AG09319 (cell line): ENCODE results near the gene HECTD4.
"Not testable (repeated sequence)": the region's sequence is repeated elsewhere in the genome, so short reads cannot be mapped to it uniquely, and the experiment has no call there.

ENCODE experiments used
- DNase-seq: peaks from one replicate; pipeline ENCODE4 v3.0.0-alpha.2; 2010; ENCODE audit warnings: low read depth; ENCODE audit errors: extremely low read depth
- TF ChIP-seq, protein P1 (sequence below): IDR thresholded peaks from 2 replicates; pipeline ENCODE4 v1.5.1; 2011; ENCODE audit warnings: low read depth, mild to moderate bottlenecking, inconsistent platforms, low read length, moderate library complexity

HECTD4 gene

DNA sequence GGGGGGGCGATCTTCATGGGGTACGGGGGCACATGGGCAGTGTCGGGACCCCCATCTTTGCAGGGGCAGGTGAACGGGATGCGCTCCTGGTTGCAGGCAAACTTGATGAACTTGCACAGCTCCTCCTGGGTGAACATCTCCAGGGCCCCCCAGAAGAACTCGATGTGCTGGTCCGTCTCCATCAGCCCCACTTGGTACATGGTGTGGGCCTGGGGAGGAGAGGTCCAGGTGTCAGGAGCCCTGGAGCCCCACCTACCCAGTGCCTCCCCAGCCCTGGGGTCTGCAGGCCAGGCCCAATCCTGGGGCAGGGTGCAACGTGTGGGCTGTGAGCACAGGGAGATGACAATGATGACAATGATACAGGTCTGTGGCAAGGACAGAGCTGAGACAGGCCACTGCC lies 219.2 kb downstream of the HECTD4 start:
- no peak for DNase-seq
- TF ChIP-seq, protein P1, sequence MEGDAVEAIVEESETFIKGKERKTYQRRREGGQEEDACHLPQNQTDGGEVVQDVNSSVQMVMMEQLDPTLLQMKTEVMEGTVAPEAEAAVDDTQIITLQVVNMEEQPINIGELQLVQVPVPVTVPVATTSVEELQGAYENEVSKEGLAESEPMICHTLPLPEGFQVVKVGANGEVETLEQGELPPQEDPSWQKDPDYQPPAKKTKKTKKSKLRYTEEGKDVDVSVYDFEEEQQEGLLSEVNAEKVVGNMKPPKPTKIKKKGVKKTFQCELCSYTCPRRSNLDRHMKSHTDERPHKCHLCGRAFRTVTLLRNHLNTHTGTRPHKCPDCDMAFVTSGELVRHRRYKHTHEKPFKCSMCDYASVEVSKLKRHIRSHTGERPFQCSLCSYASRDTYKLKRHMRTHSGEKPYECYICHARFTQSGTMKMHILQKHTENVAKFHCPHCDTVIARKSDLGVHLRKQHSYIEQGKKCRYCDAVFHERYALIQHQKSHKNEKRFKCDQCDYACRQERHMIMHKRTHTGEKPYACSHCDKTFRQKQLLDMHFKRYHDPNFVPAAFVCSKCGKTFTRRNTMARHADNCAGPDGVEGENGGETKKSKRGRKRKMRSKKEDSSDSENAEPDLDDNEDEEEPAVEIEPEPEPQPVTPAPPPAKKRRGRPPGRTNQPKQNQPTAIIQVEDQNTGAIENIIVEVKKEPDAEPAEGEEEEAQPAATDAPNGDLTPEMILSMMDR = no peak

DNA sequence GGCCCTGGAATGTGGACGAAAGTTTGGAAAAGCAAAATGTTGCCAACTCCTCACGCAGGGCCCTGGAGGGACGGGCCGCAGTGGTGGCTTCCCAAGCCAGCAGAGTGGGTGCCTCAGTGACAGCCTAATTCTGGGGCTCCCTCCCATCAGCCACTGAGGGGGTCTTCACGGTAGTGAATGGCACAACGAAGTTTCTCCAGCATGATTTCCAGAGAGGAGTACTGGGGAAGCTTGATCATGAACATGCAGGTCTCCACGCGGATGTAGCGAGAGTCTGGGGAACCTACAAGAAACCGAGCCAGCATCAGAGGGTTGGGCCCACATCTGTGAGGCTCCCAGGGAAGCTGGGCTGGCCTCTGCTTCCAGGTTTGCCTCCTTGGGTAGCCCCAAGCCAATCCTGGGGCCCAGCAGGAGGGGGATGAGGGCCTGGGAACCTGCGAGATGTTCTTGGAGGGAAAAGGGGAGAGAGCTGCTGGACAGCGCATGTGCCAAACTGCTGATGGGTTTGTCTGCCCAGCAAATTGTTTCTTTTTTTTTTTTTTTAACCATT lies 219.9 kb downstream of the HECTD4 start:
- TF ChIP-seq, protein P1 = no peak
- no peak for DNase-seq

DNA sequence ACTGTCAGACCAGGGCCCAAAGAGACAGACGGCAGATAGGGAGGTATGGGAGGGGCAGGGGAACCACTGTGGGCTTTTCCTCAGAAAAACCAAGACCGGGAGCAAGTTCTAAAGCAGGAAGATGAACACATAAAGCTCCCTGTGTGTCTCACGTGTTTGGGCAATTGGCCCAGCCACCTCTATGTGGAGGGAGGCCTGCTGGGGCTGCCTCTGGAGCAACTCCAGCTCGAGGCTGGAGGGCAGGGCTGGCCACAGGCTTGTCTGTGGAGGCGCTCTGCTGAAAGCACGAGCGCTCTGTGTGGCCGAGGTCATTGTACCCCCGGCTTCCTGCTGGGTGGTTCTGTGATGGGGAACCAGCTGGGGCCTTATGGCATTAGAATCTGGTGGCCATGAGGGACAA lies 220.5 kb downstream of the HECTD4 start:
- DNase-seq = no peak
- TF ChIP-seq, protein P1 = no peak

DNA sequence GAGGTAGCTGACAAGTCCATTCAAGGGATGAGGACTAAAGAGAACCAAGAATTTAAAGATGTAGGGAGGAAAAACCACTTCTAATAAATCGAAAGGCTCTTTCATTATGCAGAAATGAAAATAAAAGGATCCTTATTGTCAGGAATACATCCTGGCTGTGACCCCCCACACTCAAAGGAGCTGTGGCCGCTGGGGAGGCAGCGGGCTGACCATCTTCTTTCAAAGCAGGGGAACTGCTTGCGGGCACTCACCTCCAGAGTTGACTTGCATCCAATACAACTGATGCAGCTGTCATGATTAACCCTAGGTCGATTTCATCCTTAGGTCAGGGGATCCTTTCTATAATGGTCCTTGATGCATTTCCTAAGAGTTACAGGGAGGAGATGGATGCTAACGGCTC lies 221.6 kb downstream of the HECTD4 start:
- TF ChIP-seq, protein P1 = no peak
- DNase-seq = no peak

DNA sequence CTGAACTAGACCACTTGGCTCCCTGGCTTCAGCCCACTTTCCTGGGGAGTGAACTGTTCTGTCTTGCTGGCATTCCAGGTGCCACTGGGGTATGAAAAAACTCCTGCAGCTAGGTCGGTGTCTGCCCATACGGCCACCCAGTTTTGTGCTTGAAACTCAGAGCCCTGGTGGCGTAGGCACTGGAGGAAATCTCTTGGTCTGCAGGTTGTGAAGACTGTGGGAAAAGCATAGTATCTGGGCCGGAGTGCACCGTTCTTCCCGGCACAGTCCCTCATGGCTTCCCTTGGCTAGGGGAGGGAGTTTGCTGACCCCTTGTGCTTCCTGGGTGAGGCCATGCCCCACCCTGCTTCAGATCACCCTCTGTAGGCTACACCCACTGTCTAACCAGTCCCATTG lies 223.1 kb downstream of the HECTD4 start:
- TF ChIP-seq, protein P1 = no peak
- no peak for DNase-seq

DNA sequence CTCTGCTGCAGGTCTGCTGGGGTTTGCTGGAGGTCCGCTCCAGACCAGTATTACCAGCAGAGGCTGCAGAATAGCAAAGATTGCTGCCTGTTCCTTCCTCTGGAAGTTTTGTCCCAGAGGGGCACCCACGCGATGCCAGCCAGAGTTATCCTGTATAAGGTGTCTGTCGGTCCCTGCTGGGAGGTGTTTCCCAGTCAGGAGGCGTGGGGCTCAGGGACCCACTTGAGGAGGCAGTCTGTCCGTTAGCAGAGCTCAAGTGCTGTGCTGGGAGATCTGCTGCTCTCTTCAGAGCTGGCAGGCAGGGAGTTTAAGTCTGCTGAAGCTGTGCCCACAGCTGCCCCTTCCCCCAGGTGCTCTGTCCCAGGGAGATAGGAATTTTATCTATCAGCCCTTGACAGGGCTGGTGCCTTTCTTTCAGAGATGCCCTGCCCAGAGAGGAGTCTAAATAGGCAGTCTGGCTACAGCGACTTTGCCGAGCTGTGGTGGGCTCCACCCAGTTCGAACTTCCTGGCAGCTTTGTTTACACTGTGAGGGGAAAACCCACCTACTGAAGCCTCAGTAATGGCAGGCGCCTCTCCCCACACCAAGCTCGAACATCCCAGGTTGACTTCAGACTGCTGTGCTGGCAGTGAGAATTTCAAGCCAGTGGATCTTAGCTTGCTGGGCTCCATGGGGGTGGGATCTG lies 223.6 kb downstream of the HECTD4 start:
- DNase-seq = not testable (repeated sequence)

DNA sequence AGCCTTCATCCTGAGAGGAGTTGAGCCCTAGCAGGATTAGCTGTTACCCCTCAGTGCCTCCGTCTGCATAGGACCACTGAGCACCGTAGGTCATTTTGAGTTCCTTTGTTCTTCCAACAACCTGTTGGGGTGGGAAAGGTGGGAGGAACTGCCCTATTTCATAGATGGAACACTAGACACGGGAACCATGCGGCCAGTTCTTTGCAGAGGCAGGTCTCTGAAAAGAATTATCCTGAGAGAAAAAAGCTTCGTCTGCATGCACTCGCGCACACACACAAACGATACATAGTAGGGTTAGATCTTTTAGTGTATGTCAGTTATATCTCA lies 228.4 kb downstream of the HECTD4 start:
- TF ChIP-seq, protein P1 = no peak
- no peak for DNase-seq
